Endothelial cell of umbilical vein (primary cell): Measurements from ENCODE around the gene WNT9A. TPM values are rescaled to one million over a fixed set of nuclear protein-coding genes. Genes with fewer than 3 reads are reported as not detected.

Source experiments
- BruUV-seq: library from RNA; stranded (reverse); fragments of 400-500 nt; replicated peaks from 2 replicates; lab custom pipeline; 2021; lab: Mats Ljungman, UMichigan
- CTCF ChIA-PET: fragments of 300-600, 350-600 bp; sonication (Branson Sonifier 250); formaldehyde crosslinking; loops from one replicate; lab custom pipeline; 2021; ENCODE audit warnings: antibody characterized with exemption, inconsistent platforms; lab: Charles Lee
- POLR2A ChIA-PET: fragments of 300-600, 350-600 bp; sonication (Branson Sonifier 250); formaldehyde crosslinking; loops from one replicate; lab custom pipeline; 2021; ENCODE audit warnings: antibody characterized with exemption, inconsistent platforms; lab: Charles Lee
- DNase-seq: peaks from one replicate; pipeline ENCODE4 v3.0.0-alpha.2; 2011; ENCODE audit warnings: low read depth, low spot score
- FAIRE-seq: peaks from 2 replicates; lab custom pipeline; 2011; peaks lifted over from hg19 to GRCh38; lab: Jason Lieb, UNC
- H2AFZ ChIP-seq: 2 replicates; pipeline ENCODE4 v1.6.0; 2012; ENCODE audit warnings: low read depth, low read length, control low read depth, inconsistent platforms
- H3K27ac ChIP-seq: 2 replicates; pipeline ENCODE4 v1.5.1; 2011; ENCODE audit warnings: low read depth, mild to moderate bottlenecking, control low read depth, low read length, moderate library complexity; ENCODE audit not compliant: insufficient read depth
- H3K27me3 ChIP-seq, 2 experiments: 2 replicates each; pipeline versions ENCODE4 v1.6.0 to v1.6.1; 2011; ENCODE audit warnings: low read length in 2 of 2, mixed read lengths in 1 of 2; ENCODE audit not compliant: control insufficient read depth in 2 of 2, insufficient read depth in 2 of 2
- H3K36me3 ChIP-seq, 2 experiments: 2 replicates in 1 of 2; 3 replicates in 1 of 2; pipeline ENCODE4 v1.5.1; 2011; ENCODE audit warnings: low read length in 2 of 2, mild to moderate bottlenecking in 1 of 2, moderate library complexity in 1 of 2; ENCODE audit not compliant: control insufficient read depth in 2 of 2, insufficient read depth in 2 of 2; ENCODE audit errors: extremely low read depth in 1 of 2
- H3K4me1 ChIP-seq: 3 replicates; pipeline ENCODE4 v1.5.1; 2011; ENCODE audit warnings: mild to moderate bottlenecking, low read length; ENCODE audit not compliant: control insufficient read depth, insufficient read depth; ENCODE audit errors: extremely low read depth
- H3K4me2 ChIP-seq: 2 replicates; pipeline ENCODE4 v1.6.1; 2011; ENCODE audit warnings: low read length, control low read depth, mixed read lengths; ENCODE audit not compliant: insufficient read depth
- H3K4me3 ChIP-seq, 3 experiments: fragments of 200-600 bp in 1 of 3; sonication (generic), shearing (Covaris generic) in 1 of 3; replicated peaks in 1 of 3; 2 replicates each; pipeline ENCODE4 v1.5.1; 2011 to 2016; ENCODE audit warnings: control low read depth in 3 of 3, low read length in 3 of 3, mild to moderate bottlenecking in 2 of 3, inconsistent platforms in 1 of 3, low read depth in 1 of 3, moderate library complexity in 1 of 3; ENCODE audit not compliant: insufficient read depth in 1 of 3
- H3K79me2 ChIP-seq: 2 replicates; pipeline ENCODE4 v1.6.0; 2012; ENCODE audit warnings: low read length, inconsistent platforms; ENCODE audit not compliant: control insufficient read depth, insufficient read depth
- H3K9ac ChIP-seq: replicated peaks from 2 replicates; pipeline ENCODE3; 2011; ENCODE audit warnings: low read length, control low read depth; ENCODE audit not compliant: insufficient read depth; ENCODE audit errors: extremely low read depth
- H3K9me1 ChIP-seq: replicated peaks from 3 replicates; pipeline ENCODE4 v1.6.0; 2011; ENCODE audit warnings: mild to moderate bottlenecking, low read length; ENCODE audit not compliant: control insufficient read depth, insufficient read depth; ENCODE audit errors: extremely low read depth
- H3K9me3 ChIP-seq: replicated peaks from 2 replicates; pipeline ENCODE4 v1.5.1; 2012; ENCODE audit warnings: low read length, inconsistent platforms; ENCODE audit not compliant: control insufficient read depth, insufficient read depth
- H4K20me1 ChIP-seq: replicated peaks from 2 replicates; pipeline ENCODE3; 2011; ENCODE audit warnings: mild to moderate bottlenecking, low read length; ENCODE audit not compliant: control insufficient read depth, insufficient read depth; ENCODE audit errors: extremely low read depth
- EZH2 ChIP-seq: IDR thresholded peaks from 2 replicates; pipeline ENCODE4 v1.6.1; 2012; ENCODE audit warnings: borderline replicate concordance, low read depth, mild to moderate bottlenecking, moderate library complexity, low read length, inconsistent platforms; ENCODE audit not compliant: severe bottlenecking
- FOS ChIP-seq: IDR thresholded peaks from 2 replicates; pipeline ENCODE4 v1.6.1; 2011; ENCODE audit warnings: mild to moderate bottlenecking, low read length, moderate library complexity, borderline replicate concordance; ENCODE audit not compliant: insufficient read depth
- GATA2 ChIP-seq: IDR thresholded peaks from 2 replicates; pipeline ENCODE4 v1.7.0; 2011; ENCODE audit warnings: low read depth, mild to moderate bottlenecking, moderate library complexity, mixed read lengths, low read length; ENCODE audit not compliant: insufficient read length, insufficient read depth
- JUN ChIP-seq: IDR thresholded peaks from 2 replicates; pipeline ENCODE4 v1.6.1; 2011; ENCODE audit warnings: borderline replicate concordance, low read depth; ENCODE audit not compliant: insufficient read length, insufficient read depth
- MYC ChIP-seq: IDR thresholded peaks from one replicate; pipeline ENCODE4 v1.6.1; 2011; ENCODE audit warnings: mild to moderate bottlenecking, low read depth, low read length
- POLR2A ChIP-seq: IDR thresholded peaks from 2 replicates; pipeline ENCODE4 v1.6.1; 2012; ENCODE audit warnings: low read depth, mild to moderate bottlenecking, control low read depth, low read length
- dilution Hi-C: fragments of 300-500 bp; cut with MboI; formaldehyde crosslinking; loops from one replicate; pipeline ENCODE4 v1.15.0; 2019; ENCODE audit warnings: low sequenced_read_pairs; ENCODE audit not compliant: extremely low pct_ligation_motif_present
- intact Hi-C: fragments of 100-400 bp; cut with micrococcal nuclease; formaldehyde crosslinking; loops from one replicate; pipeline ENCODE4 v1.10.0; 2022
- polyA plus RNA-seq, 4 experiments: library from polyadenylated mRNA; depleted of rRNA in 3 of 4; stranded (reverse) in 3 of 4; unstranded in 1 of 4; fragments of >200 nt; gene quantifications; 2 replicates each; pipeline versions ENCODE4 v1.2.1 to v1.2.3, GENCODE V29; 2011 to 2012; ENCODE audit warnings: missing spikeins in 1 of 4
- total RNA-seq: library from RNA; stranded (reverse); gene quantifications from 2 replicates; pipeline ENCODE4 v1.2.3, GENCODE V29; 2021
- TF ChIP-seq, protein P1 (sequence below), 2 donors: IDR thresholded peaks; 1 replicate in 1 of 2; 2 replicates in 1 of 2; pipeline ENCODE4 v1.5.1; 2011; ENCODE audit warnings: low read length in 2 of 2, mild to moderate bottlenecking in 2 of 2, moderate library complexity in 2 of 2, control low read depth in 1 of 2, inconsistent platforms in 1 of 2, low read depth in 1 of 2; ENCODE audit not compliant: insufficient read depth in 1 of 2; ENCODE audit errors: extremely low read depth in 1 of 2
- TF ChIP-seq, protein P2 (sequence below): IDR thresholded peaks from 2 replicates; pipeline ENCODE4 v1.6.1; 2011; ENCODE audit not compliant: insufficient read depth, insufficient read length

The WNT9A gene
- total and polyA plus RNA-seq, 2 donors (not counting 3 experiments of a cell fraction or from before 2014, with no cell fraction given) = 5.4 to 6.2 TPM

DNA sequence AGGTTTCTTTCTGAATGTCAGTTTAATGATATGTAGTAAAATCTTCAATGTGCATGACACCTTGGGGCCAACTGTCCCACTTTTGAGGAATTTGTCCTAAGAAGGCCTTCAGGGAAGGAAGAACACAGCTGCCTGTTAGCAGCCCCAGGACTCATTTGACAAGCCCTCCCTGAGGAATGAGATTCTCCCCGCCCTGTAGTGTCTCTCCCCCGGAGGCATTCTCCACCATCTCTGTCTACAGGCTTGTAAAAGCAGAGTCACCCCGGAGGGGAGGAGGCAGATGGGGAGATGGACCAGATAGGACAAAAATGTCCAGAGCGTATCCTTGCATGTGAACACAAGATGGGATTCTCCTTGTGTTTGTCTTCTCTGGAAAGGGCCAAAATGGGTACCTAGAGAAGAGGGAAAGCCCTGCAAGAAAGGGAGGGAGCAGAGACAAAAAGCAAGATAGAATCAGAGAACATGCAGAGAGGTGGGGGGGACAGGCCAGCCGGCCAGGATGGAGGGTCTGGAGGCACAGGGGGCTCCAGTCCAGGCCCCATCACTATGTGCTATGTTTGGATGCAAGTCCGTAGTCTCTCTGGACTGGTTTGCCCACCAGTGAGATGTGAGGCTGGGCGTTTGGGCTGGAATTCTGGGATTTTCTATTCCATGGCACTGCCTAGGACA, 47.0 kb upstream of the WNT9A start:
- CTCF ChIA-PET = no interaction called here
- no peak overlapping the region for H3K27ac ChIP-seq
- H3K79me2 ChIP-seq = no peaks in the 10 kb centered on the region
- no peak for DNase-seq
- H3K27me3 ChIP-seq = no peaks in the 10 kb centered on the region
- H4K20me1 ChIP-seq = no peaks in the 10 kb centered on the region
- no peak for FAIRE-seq
- intact Hi-C loops (loop anchor here (5.0 to 10.0 kb wide), 2 partner anchors 78 to 220 kb away; no protein-coding TSS in a partner anchor), dilution Hi-C loops (no loop called here)
- no peaks in the 10 kb centered on the region for H3K9me1 ChIP-seq
- no peaks in the 10 kb centered on the region for H3K9me3 ChIP-seq
- TF ChIP-seq EZH2 (no peak), GATA2 (no peak)
- H3K4me2 ChIP-seq = no peak overlapping the region
- no TSS peak for BruUV-seq
- H3K36me3 ChIP-seq = no peaks in the 10 kb centered on the region
- no peak overlapping the region for H3K4me3 ChIP-seq
- H2AFZ ChIP-seq = no peak overlapping the region
- H3K4me1 ChIP-seq = no peaks in the 10 kb centered on the region
- POLR2A ChIA-PET = no interaction called here
- H3K9ac ChIP-seq = no peak overlapping the region

DNA sequence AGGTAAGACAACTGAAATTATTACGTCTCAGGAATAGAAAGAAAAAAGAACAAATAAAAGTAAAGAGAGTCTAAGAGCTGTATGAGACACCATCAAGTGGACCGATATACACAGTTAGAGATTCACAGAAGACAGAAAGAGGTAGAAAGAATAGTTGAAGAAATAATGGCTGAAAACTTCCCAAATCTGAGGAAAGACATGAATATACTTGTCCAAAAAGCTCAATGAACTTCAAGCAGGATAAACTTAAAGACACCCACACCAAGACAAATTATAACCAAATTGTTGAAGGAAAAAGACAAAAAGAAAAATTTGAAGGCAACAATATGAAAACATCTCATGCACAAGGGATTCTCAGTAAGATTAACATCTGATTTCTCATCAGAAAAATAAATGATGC, 39.4 kb upstream of the WNT9A start:
- no peak overlapping the region for H2AFZ ChIP-seq
- CTCF ChIA-PET = interaction anchor here (1.1 kb wide), 1 partner anchor 12 kb away, joined by 3 read pairs; no protein-coding TSS in a partner anchor
- FAIRE-seq = no peak

More for the DNA sequence above, 39.4 kb upstream of the WNT9A start:
- no peak overlapping the region for H3K9ac ChIP-seq
- no peaks in the 10 kb centered on the region for H4K20me1 ChIP-seq
- no TSS peak for BruUV-seq
- H3K4me2 ChIP-seq = no peak overlapping the region
- no peaks in the 10 kb centered on the region for H3K4me1 ChIP-seq
- no peaks in the 10 kb centered on the region for H3K79me2 ChIP-seq
- no peaks in the 10 kb centered on the region for H3K9me1 ChIP-seq
- intact Hi-C loops (no loop called here), dilution Hi-C loops (no loop called here)
- peaks cover 3 to 10% of the 10 kb centered on the region in 2 experiments for H3K27me3 ChIP-seq
- TF ChIP-seq, protein P1, sequence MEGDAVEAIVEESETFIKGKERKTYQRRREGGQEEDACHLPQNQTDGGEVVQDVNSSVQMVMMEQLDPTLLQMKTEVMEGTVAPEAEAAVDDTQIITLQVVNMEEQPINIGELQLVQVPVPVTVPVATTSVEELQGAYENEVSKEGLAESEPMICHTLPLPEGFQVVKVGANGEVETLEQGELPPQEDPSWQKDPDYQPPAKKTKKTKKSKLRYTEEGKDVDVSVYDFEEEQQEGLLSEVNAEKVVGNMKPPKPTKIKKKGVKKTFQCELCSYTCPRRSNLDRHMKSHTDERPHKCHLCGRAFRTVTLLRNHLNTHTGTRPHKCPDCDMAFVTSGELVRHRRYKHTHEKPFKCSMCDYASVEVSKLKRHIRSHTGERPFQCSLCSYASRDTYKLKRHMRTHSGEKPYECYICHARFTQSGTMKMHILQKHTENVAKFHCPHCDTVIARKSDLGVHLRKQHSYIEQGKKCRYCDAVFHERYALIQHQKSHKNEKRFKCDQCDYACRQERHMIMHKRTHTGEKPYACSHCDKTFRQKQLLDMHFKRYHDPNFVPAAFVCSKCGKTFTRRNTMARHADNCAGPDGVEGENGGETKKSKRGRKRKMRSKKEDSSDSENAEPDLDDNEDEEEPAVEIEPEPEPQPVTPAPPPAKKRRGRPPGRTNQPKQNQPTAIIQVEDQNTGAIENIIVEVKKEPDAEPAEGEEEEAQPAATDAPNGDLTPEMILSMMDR (IDR thresholded peaks at IDR 0.05; ENCODE audit: extremely low read depth in 1 of 2, insufficient read depth in 1 of 2, low read depth in 1 of 2, low read length in 2 of 2) = no peak
- TF ChIP-seq JUN (no peak), POLR2A (no peak), EZH2 (no peak), MYC (no peak), FOS (no peak)
- TF ChIP-seq, protein P2, sequence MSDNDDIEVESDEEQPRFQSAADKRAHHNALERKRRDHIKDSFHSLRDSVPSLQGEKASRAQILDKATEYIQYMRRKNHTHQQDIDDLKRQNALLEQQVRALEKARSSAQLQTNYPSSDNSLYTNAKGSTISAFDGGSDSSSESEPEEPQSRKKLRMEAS = no peak
- POLR2A ChIA-PET = no interaction called here
- H3K4me3 ChIP-seq = no peak overlapping the region
- H3K9me3 ChIP-seq = no peaks in the 10 kb centered on the region
- DNase-seq = no peak
- no peak overlapping the region for H3K27ac ChIP-seq
- no peaks in the 10 kb centered on the region for H3K36me3 ChIP-seq
